Measurements from ENCODE around the gene ZNF141. TPM values are rescaled to one million over a fixed set of nuclear protein-coding genes. Genes with fewer than 3 reads are reported as not detected.
"Not testable (repeated sequence)": the region's sequence is repeated elsewhere in the genome, so short reads cannot be mapped to it uniquely, and the experiment has no call there.

Gene ZNF141
- total and polyA plus RNA-seq, 12 donors: 5.5 to 45.9 (median 14.1) TPM

DNA sequence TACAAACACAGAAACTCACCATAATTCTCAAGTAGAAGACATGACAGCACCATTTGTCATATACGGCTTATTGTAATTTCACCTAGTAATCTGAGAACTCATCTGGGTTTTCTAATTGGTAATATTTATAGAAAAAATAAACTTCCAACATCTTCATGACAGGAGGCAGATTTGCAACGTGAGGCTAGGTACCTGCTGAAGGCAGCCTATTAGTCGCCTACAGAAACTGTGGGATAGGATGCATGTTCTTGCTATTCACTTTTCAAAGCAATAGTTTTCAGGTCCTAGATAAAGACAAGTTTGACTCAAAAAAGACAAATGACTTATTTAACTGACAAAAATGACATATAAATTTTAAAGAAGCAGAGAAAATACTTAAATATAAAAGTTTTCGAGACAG lies 35.2 kb upstream of the ZNF141 start:
- Histone ChIP-seq H3K9me3 (replicated peaks in 1 of 3) (no peaks in the 10 kb centered on the region), H3K36me3 (replicated peaks in 1 of 2) (no peaks in the 10 kb centered on the region), H3K4me3 (no peak overlapping the region), H3K27me3 (peaks cover 7% of the 10 kb centered on the region), H3K27ac (no peak overlapping the region), H3K4me1 (replicated peaks in 1 of 2) (no peaks in the 10 kb centered on the region)
- no peak for TF ChIP-seq POLR2A (IDR thresholded peaks at IDR 0.05)
- TF ChIP-seq, protein P1, sequence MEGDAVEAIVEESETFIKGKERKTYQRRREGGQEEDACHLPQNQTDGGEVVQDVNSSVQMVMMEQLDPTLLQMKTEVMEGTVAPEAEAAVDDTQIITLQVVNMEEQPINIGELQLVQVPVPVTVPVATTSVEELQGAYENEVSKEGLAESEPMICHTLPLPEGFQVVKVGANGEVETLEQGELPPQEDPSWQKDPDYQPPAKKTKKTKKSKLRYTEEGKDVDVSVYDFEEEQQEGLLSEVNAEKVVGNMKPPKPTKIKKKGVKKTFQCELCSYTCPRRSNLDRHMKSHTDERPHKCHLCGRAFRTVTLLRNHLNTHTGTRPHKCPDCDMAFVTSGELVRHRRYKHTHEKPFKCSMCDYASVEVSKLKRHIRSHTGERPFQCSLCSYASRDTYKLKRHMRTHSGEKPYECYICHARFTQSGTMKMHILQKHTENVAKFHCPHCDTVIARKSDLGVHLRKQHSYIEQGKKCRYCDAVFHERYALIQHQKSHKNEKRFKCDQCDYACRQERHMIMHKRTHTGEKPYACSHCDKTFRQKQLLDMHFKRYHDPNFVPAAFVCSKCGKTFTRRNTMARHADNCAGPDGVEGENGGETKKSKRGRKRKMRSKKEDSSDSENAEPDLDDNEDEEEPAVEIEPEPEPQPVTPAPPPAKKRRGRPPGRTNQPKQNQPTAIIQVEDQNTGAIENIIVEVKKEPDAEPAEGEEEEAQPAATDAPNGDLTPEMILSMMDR (IDR thresholded peaks at IDR 0.05): no peak
- WGBS, 4 donors: 85 to 93% (median 91%) methylated on average over 4 of the region's 4 CpGs
- intact Hi-C loops (cut with DNase I): no loop called here
- no peak for DNase-seq

DNA sequence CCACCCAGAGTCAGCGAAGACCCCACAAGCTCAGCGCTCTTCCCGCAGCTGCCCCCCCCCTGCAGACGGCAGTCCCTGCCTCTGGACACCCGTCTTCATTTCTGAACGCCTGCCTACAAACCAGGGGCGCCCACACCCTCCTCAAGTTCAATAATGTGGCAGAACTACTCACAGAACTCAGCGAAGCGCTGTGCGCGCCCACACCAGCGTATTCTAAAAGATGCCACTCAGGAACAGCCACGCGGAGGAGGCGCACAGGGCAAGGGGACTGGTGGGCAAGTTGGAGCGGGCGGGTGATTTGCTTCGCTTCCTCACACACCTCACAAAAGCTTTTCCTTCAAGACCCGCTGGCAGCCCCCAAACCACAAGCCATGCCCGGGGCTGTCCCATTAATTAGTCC lies 33.1 kb upstream of the ZNF141 start:
- 2 to 15% (median 11%) methylated on average over 6 to 20 of the region's 20 CpGs for WGBS, 4 donors
- H3K36me3 ChIP-seq (replicated peaks in 1 of 2); H3K27me3 ChIP-seq; DNase-seq; H3K9me3 ChIP-seq (replicated peaks in 1 of 3); H3K27ac ChIP-seq; H3K4me1 ChIP-seq (replicated peaks in 1 of 2); intact Hi-C loops (cut with DNase I): not testable (repeated sequence)
- H3K4me3 ChIP-seq: peak overlapping the region in 1 of 4 donors; percentile 26

DNA sequence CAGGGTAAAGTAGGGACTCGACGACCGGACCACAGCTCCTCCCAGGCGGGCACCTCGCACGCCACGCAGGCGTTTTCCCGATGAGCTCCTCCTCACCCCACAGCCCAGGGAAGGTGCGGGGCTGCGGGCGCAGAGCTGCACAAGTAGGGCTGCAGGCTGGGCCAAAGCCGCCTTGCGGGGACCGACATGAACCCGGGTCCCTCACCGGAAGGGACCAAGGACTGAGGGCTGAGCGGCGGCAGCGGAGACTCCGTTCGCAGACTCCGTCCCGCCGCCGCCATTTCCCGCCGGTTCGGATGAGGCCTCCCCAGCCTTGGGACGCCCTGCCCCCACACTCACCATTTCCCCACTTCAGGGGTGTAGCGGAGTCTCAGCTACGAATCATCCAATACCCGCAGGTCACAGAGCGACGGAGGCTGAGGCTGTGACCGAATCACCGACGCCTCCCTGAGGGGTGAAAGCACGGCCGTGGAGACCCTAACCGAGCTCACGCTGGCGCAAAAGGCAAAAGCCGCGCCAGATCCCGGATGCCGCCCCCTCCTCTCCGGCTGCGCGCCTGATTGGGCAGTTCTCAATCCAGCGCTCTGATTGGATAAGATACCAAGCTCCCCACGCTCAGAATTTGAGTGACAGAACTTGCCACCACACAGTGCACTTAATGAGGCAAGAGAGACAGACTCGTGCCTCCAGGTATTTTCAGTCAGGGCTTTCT lies 32.5 kb upstream of the ZNF141 start, which contains the start of gene ZNF732:
Gene ZNF732, minus strand, starts transcription at position 506 of the 712 bp plus-strand sequence. Its CDS starts 164 bp downstream, at position 342.
- H3K4me1 ChIP-seq (replicated peaks in 1 of 2): no peaks in the 10 kb centered on the region
- TF ChIP-seq POLR2A (IDR thresholded peaks at IDR 0.05): no peak
- TF ChIP-seq, protein P1 (IDR thresholded peaks at IDR 0.05): no peak
- H3K36me3 ChIP-seq (replicated peaks in 1 of 2): no peaks in the 10 kb centered on the region
- DNase-seq: peak in 3 of 7 donors; percentile 17 to 72 (median 27)
- no peak within 1 kb of the TSS for H3K27ac ChIP-seq
- peaks cover 7% of the 10 kb centered on the region for H3K27me3 ChIP-seq
- intact Hi-C loops (cut with DNase I): no loop called here
- peak within 1 kb of the TSS in 1 of 4 donors; percentile 26 for H3K4me3 ChIP-seq
- WGBS, 4 donors: 3 to 7% (median 5%) methylated on average over 7 to 53 of the region's 53 CpGs
- H3K9me3 ChIP-seq (replicated peaks in 1 of 3): no peaks in the 10 kb centered on the region

- no peaks in the 10 kb centered on the region for H3K36me3 ChIP-seq (replicated peaks in 1 of 2)
- no peak overlapping the region for H3K4me3 ChIP-seq
- peaks cover 7% of the 10 kb centered on the region for H3K27me3 ChIP-seq
- TF ChIP-seq POLR2A (IDR thresholded peaks at IDR 0.05): no peak
- TF ChIP-seq, protein P1 (IDR thresholded peaks at IDR 0.05): no peak
- 67 to 89% (median 80%) methylated on average over 3 of the region's 3 CpGs for WGBS, 4 donors
- H3K27ac ChIP-seq: no peak overlapping the region
- H3K9me3 ChIP-seq (replicated peaks in 1 of 3): no peaks in the 10 kb centered on the region
- DNase-seq: no peak
- intact Hi-C loops (cut with DNase I): no loop called here
- no peaks in the 10 kb centered on the region for H3K4me1 ChIP-seq (replicated peaks in 1 of 2)
Measured at GRCh38 chr4:306551-306961, 31.1 kb upstream of the ZNF141 start.

DNA sequence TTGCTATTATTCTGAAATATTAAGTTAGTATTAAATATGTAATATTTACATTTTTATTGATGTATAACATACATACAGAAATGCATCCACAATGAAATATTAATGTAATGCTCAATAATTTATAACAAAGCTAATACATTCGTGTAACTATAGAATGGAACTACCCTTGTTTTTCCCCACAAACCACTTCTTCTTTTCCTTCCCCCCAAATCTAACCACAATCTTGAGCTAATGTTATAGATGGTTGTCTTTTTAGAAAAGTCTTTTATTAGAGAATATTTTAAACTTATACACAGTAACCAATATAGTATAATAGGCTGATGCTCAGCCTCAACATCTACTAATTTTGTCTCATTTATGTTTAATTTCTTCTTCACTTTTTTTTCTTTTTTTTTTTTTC lies 27.8 kb upstream of the ZNF141 start:
- no peak for TF ChIP-seq POLR2A (IDR thresholded peaks at IDR 0.05)
- TF ChIP-seq, protein P1 (IDR thresholded peaks at IDR 0.05): no peak
- WGBS, 4 donors: 45 to 79% (median 67%) methylated on average over 1 of the region's 1 CpG

More for the DNA sequence above, 27.8 kb upstream of the ZNF141 start:
- intact Hi-C loops (cut with DNase I): no loop called here
- H3K27ac ChIP-seq: no peak overlapping the region
- H3K4me3 ChIP-seq: no peak overlapping the region
- peaks cover 7% of the 10 kb centered on the region for H3K27me3 ChIP-seq
- no peaks in the 10 kb centered on the region for H3K4me1 ChIP-seq (replicated peaks in 1 of 2)
- no peak for DNase-seq
- no peaks in the 10 kb centered on the region for H3K36me3 ChIP-seq (replicated peaks in 1 of 2)
- H3K9me3 ChIP-seq (replicated peaks in 1 of 3): no peaks in the 10 kb centered on the region
